ENCODE results near the gene SPCS2.

GRCh38 chr11:74952752-74953151 lies 3.7 kb downstream of the SPCS2 start:
- TF ChIP-seq EZH2phosphoT487 (IDR thresholded peaks at IDR 0.05; ENCODE audit: insufficient read depth, low read depth) (no peak), EZH2 (IDR thresholded peaks at IDR 0.05; ENCODE audit: insufficient read depth, poor library complexity, severe bottlenecking) (no peak)
